DLD1 (cell line): Measurements from ENCODE around the gene APOA4.

Experiments
- in situ Hi-C: cut with HindIII; loops from 2 replicates; pipeline ENCODE4 v1.10.0; 2017; ENCODE audit warnings: low sequenced_read_pairs

APOA4 gene

DNA sequence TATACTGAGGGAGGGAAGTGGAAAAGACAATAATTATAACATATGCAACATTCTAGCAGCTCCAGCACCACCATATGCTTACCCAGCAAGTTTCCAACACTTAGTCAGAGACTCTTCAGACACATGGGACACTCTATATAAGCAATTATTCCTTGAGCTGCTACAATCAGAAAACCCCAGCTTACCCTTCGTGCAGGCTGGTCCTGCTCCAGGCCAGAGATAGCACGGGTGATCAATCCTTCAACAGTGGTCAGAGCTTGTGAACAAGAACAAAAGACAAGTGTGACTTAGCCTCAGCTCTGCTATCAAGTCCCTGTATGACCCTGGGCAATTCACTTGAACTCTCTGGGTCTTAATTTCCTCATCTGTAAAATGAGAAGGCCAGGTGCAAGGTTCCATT, 36.8 kb downstream of the APOA4 start:
- in situ Hi-C loops, result no loop called here

DNA sequence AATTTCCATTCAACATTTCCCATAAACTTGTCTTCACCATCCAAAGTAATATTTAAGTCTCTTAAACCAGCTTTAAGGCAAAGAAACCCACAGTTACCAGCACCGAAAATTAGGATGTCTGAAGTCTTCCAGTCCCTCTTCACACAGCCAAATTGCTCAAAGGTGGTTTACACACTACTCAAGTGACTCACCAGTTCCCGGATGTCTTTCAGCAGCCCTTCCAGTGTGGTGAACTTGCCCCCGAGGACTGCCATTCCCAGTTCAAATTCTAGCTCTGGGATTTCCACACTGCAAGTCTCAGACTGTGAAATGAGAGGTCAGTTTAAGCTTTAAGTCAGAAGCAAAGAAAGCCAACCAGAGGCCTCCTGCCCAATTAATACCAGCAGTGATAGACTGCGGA, 40.4 kb downstream of the APOA4 start:
- in situ Hi-C loops, result no loop called here

DNA sequence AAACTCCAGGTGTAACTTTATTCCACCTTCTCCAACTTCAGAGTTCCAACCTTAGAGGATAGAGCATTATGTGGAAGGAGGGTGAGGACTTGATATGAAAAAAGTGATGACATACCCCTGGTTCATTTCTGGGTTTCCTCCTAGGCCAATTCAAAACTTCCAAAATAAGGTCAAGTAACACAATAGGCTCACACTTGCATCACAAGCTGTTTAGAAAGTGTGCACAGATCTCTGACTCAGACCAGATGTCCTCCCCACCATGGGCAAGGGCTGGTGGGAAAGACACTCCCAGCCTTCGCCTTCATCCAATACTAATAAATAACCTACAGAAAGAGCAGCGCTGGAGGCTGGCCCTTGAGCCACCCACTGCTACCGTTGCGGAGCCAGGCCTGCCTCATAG, 44.5 kb downstream of the APOA4 start:
- in situ Hi-C loops, result no loop called here

DNA sequence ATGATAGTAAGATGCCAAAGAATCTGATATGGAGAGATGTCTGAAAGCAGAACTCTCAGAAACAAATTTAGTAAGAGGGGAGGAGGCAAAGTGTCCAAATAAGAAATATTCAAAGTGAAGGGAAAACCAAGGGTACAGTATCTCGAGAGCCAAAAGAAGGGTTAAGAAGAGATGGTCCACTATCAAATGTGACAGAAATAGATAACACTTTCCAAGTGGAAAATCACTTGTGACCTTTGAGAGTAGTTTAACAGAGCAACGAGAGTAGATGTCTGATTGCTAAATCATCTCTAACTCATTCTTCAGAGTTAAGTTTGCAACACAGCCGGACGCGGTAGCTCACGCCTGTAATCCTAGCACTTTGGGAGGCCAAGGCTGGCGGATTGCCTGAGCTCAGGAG, 46.0 kb downstream of the APOA4 start:
- in situ Hi-C loops, result no loop called here

DNA sequence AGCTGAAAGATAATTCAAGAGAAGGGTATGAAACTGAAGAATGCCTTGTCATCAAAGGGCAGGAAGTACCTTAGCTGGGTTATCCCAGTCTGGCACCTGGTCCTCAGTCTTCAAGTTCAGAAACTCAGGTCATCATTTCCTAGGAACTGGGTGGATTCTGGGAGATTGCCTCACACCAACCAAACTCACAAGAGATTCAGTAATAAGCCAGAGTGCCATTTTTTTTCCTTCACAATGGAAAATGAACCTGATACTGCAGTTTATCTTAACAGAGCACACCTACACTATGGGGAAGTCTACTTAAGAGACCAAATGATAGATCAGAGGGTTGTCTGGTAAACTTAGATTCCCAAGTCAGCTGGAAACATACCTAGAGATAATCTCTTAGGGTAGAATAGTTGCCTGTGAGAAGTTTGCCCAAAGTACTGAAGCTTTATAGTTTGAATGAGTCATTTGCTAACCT, 46.6 kb downstream of the APOA4 start:
- in situ Hi-C loops, result no loop called here

DNA sequence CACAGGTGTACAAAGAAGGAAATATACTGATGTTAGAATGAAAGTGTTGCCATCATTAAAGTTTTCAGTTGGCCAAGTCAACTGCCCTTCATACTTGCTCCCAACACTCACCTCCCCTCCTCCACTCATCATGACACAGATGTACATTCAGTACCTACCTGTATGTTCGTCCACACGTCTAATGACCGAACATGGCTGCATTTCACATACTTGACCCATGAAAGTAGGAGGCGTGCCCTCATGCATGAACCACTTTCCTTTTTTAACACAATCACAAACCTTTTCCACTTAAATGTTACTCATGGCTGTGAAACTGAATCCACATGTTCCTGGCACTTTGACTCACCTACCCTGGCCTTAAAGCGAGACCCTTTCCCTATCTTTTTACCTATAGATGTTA, 47.1 kb downstream of the APOA4 start:
- in situ Hi-C loops, result no loop called here

DNA sequence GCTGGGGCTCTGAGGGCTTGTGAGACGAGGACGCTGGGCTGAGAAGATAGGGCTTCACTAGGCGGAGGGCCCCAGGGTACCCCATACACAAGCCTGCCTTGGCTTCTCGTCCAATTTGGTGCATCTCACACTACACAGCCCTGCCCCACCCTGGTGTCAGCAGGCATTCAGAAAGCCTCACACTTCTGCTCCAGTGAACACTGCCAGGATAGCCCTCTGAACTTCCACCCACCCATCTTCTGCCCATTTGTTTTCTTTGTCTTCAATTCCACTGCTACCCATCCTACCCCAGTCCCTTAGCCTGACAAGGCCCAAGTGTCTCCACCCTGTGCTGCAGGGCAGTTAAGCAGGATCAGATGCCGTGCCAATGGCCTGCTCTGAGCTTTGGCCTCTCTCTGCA, 48.4 kb downstream of the APOA4 start:
- in situ Hi-C loops, result no loop called here

DNA sequence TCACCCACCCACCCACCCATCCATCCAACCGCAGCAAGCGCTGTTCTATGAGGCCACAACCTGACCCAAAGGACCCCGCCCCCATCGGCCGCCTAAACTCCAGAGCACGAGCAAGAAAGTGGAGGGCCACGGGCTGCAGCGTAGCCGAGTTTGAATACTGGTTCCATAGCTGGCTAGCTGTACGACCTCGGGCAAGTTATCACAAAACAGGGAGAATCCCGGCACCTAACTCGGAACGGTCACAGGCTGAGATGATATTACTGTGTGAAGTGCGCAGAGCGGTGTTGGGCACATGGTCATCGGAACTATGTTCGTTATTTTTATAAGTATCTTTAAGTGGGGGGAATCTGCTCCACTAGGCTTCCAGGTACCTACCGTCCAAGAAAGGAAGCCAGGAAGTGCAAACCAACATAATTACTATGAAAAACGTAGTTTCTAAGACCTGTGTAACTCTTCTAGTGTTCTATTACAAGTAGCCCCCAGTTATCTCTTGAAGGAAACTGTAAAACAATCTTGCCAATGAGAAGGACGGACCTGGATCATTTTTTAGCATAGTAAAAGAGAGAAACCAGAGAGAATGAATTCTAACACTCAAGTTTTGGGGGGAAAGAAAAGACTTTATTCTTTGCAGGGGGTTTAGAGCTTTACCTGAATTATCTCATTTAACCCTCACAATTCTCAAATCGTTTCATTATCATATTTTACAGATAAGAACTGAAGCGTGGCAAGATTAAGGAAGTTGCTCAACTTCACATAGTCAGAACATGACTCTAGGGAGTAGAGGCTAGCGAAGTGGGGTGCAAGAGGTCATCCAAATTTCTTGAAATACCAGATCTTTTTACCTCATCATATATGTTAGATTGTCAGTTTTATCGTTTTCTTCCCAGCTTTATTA, 49.7 kb downstream of the APOA4 start:
- in situ Hi-C loops, result no loop called here

DNA sequence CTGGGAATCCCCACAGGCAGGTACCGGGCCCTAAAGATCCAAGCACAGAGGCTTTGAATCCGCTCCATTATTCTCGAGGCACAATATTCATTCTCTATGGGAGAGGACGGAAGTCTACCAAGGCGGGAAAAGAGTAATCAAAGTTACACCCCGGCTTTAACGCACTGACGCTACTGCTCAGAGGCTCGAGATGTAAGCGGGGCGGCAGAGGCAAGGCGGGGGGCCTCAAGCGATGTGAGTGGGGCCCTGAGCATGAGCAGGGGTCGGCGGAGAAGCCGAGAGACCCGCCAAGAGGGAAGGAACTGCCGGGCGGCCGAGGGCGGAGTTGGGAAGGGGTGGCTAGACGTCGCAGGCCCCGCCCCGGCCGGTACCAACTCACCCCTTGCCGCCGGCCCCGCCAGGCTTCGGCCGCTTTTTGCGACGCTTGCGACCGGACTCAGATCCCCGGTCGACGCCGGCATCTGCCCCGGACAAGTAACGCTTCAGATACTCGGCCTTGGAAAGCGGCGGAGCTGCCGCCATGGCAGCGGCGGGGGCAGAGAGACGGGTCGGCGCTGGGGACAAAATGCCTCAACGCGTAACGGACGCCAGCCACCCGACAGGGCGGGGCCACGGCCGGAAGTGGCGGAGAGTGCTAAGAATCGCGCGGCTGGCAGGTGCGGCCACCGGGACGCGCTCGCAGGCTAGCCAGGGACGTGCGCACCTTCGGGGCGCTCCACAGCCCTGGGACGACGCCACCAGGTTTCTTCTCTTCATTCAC, 50.5 kb downstream of the APOA4 start, which contains the start of gene BUD13:
TSS of gene BUD13 (minus strand) at position 545 of the 760 bp plus-strand sequence. CDS start at position 522, 23 bp downstream.
- in situ Hi-C loops, result no loop called here

DNA sequence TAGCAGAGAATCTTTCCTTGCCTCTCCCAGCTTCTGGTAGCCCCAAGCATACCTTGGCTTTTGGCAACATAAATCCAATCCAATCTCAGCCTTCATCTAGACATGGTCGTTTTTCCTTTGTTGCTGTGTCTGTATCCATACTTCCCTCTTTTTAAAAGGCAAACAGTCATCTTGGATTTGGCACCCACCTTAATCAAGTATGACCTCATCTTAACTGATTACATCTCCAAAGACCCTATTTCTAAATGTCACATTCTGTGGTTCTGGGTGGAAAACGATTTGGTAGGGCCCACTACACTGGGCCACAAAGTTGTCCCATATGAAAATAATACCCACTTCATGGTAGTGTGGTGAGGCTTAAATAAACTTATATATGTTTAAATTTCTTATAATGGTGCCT, 51.2 kb downstream of the APOA4 start:
- in situ Hi-C loops, result no loop called here
